LoVo (cell line): ENCODE data around the gene DAPK3.
"Not testable (repeated sequence)": the region's sequence is repeated elsewhere in the genome, so short reads cannot be mapped to it uniquely, and the experiment has no call there.

Source experiments
- DNase-seq: peaks from one replicate; pipeline ENCODE4 v3.0.0-alpha.2; 2016; ENCODE audit warnings: low spot score

DAPK3 gene

GRCh38 chr19:3978145-3978544 lies 7.2 kb upstream of the DAPK3 start:
- DNase-seq, result no peak

DNA sequence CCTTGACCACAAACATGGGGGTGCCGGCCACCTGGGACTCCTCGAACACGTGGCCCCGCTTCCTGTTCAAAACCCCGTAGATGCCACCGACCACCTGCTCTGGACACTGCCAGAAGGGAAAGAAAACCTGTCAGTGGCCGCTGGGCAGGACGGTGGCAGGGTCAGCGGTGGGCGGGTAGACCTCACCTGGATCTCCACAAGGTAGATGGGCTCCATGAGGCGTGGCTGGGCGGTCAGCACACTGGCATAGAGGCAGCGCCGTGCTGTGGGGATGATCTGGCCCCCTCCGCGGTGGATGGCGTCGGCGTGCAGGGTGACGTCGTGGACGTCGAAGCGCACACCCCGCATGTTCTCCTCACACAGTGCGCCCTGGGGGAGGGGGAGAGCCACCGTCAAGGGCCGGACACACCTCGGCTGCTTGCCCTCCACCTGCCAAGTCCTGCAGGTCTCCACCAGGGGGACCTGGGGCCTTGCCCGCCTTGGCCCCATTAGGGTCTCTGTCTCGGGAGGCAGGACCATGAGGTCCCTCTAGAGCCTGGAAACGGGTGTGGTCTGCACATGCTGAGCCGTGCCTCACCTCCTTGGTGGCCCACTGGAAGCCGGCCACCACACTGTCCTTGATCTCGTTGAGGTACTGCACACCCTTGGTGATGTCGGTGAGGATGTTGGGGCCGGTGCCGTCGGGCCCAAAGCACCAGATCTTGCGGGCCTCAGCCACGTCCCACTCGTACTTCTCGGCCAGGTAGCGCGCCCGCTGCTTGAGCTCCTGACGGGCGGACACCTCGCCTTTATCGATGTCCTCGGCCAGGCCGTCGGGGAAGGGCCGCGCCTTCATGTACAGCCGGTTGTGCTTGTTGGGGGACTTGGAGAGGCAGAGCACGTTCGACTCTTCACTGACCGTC lies 6.6 kb upstream of the DAPK3 start:
- no peak for DNase-seq

- DNase-seq, result no peak
Measured at GRCh38 chr19:3976495-3977241, 5.8 kb upstream of the DAPK3 start.

DNA sequence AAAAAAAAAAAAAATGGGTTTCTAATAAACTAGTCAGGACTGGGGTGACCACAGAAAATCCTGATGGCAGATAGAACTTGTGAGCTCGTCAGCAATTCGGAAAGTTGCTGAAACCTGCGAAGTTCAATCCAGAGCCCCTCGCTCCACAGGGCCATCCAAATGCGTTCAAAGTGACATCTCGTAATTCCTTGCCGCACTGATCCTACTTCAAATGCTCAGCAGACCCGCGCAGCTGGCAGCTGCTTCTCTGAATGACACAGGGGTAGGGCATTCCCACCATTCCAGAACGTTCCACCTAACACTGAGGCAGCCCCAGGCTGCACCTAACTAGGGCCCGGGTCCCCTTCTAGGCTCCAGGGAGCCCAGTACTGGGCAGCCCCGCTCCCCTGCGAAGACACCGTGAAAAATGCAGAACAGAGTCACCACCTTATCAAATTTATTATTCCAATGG lies 4.8 kb upstream of the DAPK3 start:
- no peak for DNase-seq

DNA sequence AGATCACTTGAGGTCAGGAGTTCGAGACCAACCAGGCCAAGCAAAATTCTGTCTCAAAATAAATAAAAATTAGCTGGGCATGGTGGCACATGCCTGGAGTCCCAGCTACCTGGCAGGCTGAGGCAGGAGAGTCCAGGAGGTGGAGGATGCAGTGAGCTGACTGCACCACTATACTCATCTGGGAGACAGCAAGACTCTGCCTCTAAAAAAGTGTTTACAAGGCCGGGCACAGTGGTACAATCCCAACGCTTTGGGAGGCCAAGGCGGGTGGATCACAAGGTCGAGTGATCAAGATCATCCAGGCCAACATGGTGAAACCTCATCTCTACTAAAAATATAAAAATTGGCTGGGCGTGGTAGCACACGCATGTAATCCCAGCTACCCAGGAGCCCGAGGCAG lies 4.2 kb upstream of the DAPK3 start:
- no peak for DNase-seq

DNA sequence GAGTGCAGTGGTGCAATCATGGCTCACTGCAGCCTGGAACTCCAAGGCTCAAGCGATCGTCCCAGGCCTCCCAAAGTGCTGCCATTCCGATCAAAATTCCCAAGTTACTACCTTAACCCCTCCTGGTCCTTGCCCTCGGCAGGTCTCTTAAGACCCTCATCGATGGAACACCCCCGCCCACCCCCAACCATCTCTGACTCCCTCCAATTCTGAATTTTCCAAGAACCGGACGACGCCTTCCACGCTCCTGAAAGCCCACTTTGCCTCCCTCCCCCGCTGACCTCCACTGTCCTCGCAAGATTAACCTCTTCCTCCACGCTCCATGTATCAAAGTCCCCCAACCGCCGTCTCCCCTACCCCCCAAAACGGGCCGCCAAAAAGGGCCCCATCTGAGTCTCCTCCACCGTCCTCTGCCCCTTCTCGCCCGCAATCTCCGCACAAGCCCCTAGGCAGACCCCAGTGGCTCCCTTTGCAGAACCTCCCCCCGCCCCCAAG lies 539 bp downstream of the DAPK3 start:
- DNase-seq, result no peak

DNA sequence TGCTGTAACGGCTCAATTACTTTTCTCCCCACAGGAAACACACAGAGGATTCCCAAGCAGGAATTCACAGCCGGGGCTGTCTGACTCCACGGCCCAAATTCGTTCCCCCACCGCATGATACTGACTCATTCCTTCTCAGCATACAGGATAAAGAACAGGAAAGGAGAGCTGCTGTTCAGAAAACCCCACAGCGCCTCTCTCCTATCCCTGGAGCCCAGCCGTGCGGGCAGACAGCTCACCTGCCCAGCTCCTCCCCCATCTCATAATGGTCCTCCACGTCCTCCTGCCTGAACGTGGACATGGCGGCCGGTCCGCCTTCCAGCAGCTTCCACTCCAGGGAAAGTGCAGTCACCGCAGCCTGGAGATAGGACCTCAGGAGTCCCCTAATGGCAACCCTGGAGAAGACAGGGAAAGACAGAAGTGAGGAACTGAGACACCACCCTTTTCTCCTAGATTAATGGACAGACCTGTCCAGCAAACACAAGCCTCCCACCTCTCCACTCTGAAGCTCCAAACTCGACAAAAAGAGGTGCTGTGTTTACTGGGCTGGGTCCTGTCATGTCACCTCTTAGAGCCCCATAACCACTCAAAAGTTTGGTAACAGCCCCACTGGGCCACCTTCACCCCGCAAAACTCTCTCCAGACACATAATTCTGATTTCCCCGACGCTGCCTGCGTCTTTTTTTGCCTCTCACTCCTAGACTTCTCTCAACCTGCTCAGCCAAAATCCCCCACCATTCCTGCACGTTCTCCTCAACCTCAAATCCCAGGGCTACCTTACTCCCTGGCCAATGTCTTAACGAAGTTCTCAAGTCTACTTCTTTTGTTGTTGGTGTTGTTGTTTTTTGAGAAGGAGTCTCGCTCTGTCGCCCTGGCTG lies 1.2 kb downstream of the DAPK3 start:
- no peak for DNase-seq

GRCh38 chr19:3968556-3969434 lies 2.1 kb downstream of the DAPK3 start:
- peak; percentile 66 for DNase-seq

GRCh38 chr19:3967983-3968382 lies 2.9 kb downstream of the DAPK3 start:
- DNase-seq, result not testable (repeated sequence)

- DNase-seq, result no peak
Measured at GRCh38 chr19:3966051-3967017, 4.6 kb downstream of the DAPK3 start.

DNA sequence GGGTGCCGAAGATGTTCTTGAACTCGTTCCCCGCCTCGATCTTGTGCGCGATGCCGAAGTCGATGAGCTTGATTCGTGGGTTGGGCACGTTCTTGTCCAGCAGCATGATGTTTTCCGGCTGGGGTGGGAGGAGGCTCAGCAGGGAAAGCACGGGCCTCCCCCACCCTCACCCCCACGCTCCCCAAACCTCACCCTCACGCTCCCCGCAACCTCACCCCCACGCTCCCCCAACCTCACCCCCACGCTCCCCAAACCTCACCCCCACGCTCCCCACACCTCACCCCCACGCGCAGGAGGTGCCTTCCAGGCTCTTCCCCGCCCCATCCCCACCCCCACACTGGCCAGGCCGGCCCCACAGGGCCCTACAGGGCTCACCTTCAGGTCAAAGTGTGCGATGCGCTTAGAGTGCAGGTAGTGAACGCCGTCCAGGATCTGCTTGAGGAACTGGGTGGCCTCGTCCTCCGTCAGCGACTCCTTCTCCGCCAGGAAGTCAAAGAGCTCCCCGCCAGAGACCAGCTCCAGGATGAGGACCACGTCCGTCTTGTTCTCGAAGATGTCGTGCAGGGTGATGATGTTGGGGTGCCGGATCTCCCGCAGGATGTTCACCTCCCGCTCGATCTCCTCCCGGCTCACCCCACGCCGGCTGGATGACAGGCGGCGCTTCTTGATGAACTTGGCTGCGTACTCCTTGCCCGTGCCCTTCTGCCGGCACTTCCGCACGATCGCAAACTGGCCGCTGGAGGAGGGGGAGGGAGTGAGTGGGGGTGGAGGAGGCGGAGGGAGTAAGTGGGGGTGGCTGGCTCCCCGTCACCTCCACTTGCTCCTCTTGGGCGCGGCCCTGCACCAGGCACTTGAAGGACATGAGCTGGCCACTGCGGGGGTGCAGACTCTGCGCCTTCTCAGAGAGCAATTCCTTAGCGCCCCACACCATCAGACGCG lies 6.4 kb downstream of the DAPK3 start:
- no peak for DNase-seq

- DNase-seq, result no peak
Measured at GRCh38 chr19:3963458-3964255, 7.2 kb downstream of the DAPK3 start.

- no peak for DNase-seq
Measured at GRCh38 chr19:3961007-3961406, 9.9 kb downstream of the DAPK3 start.

GRCh38 chr19:3959766-3960131 lies 11.2 kb downstream of the DAPK3 start:
- no peak for DNase-seq

DNA sequence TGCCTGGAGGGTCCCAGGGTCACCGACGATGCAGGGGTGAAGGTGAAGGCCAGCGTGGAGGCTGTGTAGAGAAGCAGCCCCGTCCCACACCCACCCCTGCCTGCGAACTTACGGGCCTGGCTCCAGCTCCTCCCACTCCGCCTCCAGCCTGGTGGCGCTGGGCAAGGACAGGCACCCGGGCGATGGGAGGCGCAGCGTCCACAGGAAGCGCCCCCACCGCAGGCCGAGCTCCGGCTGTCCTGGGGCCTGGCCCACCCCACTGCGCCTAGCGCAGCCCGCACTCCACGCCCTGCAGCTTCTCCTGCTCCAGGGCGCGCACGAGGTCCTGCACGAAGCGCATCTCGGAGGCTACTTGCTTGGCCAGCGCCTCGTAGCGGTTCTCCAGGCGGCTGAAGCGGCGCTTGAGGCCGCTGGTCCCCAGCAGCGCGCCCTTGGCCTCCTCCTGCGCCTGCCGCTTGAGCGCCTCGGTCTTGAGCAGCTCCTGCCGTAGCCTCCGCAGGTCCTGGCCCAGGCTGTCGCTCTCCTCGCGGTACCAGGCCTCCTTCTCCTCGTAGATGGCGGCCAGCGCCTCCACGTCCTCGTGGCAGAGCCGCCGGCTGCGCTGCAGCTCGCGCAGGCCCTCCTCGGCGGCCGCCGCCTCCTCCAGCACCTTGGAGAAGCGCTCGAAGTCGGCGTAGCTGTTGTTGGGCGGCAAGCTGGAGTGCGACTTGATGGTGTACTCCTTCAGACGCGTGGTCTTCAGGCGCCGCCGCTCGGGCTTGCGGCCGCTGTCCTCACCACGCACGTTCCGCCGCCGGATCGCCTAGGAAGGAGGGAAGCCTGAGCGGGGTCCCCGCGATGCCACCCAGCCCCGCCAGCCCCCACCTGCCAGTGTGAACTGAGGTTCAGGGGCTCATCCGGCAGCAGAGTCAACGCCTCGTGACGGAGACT lies 11.8 kb downstream of the DAPK3 start:
- DNase-seq, result no peak

DNA sequence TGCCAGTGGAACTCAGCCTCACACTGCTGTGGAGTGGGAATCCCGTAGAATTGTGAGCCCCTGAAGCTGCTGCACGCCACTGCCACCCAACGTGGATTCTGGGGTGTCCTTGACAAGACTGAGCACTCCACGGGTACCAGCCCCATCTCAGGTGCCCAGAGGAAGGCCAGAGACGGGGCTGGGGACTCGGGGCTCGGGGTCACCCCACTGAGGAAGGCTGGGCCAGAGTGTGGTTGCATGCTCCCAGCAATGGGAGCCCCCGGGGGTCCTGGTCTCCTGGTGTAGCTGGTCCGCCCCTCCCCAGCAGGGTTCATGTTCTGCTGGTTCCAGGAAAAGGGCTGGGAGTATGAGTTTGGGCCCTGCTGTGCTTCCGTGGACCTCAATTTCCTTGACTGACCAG lies 15.2 kb downstream of the DAPK3 start:
- DNase-seq, result no peak

DNA sequence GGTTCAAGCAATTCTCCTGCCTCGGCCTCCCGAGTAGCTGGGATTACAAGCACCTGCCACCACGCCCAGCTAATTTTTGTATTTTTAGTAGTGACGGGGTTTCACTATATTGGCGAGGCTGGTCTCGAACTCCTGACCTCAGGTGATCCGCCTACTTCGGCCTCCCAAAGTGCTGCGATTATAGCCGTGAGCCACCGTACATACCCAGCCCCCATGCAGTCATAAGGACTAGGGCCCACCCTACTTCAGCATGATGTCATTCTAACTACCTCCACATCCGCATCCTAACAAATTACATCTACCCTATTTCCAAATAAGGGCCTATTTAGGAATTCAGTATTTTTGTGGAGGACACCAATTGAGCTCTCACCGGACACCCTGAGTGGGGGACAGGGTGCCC lies 15.6 kb downstream of the DAPK3 start:
- not testable (repeated sequence) for DNase-seq
